Liver (tissue), 9 donors: Measurements from ENCODE around the gene PPP1R10. TPM values are rescaled to one million over a fixed set of nuclear protein-coding genes. Genes with fewer than 3 reads are reported as not detected.

Experiments used
- DNase-seq: peaks from one replicate; pipeline ENCODE4 v3.0.0-alpha.2; 2017; ENCODE audit warnings: low spot score
- H3K27ac ChIP-seq, 2 donors: one replicate each; pipeline ENCODE4 v1.7.0; 2013; ENCODE audit warnings: inconsistent platforms in 2 of 2, low read length in 2 of 2, control low read depth in 1 of 2, low read depth in 1 of 2, mild to moderate bottlenecking in 1 of 2
- H3K27me3 ChIP-seq, 4 donors: one replicate each; pipeline versions ENCODE4 v1.6.1 to v1.7.0; 2013; ENCODE audit warnings: low read length in 3 of 4, inconsistent platforms in 1 of 4, mild to moderate bottlenecking in 1 of 4, moderate library complexity in 1 of 4; ENCODE audit not compliant: control insufficient read depth in 4 of 4, insufficient read depth in 4 of 4
- H3K36me3 ChIP-seq, 4 donors: one replicate each; pipeline versions ENCODE4 v1.6.1 to v1.7.0; 2013; ENCODE audit warnings: low read length in 3 of 4, mild to moderate bottlenecking in 3 of 4, low read depth in 1 of 4, moderate library complexity in 1 of 4; ENCODE audit not compliant: control insufficient read depth in 4 of 4, insufficient read depth in 3 of 4
- H3K4me1 ChIP-seq, 4 donors: one replicate each; pipeline versions ENCODE4 v1.6.1 to v1.7.0; 2013; ENCODE audit warnings: low read length in 3 of 4, mild to moderate bottlenecking in 3 of 4, moderate library complexity in 1 of 4; ENCODE audit not compliant: control insufficient read depth in 4 of 4, insufficient read depth in 4 of 4
- H3K4me3 ChIP-seq, 3 donors: one replicate each; pipeline versions ENCODE4 v1.6.1 to v1.7.0; 2013; ENCODE audit warnings: low read length in 3 of 3, control low read depth in 1 of 3, low read depth in 1 of 3, mild to moderate bottlenecking in 1 of 3
- H3K9ac ChIP-seq, 2 donors: one replicate each; pipeline ENCODE4 v1.7.0; 2013; ENCODE audit warnings: low read length in 2 of 2, mild to moderate bottlenecking in 2 of 2, moderate library complexity in 2 of 2, control low read depth in 1 of 2, low read depth in 1 of 2
- H3K9me3 ChIP-seq, 4 donors: one replicate each; pipeline versions ENCODE4 v1.6.1 to v1.7.0; 2013; ENCODE audit warnings: low read length in 3 of 4; ENCODE audit not compliant: control insufficient read depth in 4 of 4
- ATF3 ChIP-seq: IDR thresholded peaks from 2 replicates; pipeline ENCODE4 v1.6.1; 2016; ENCODE audit warnings: antibody characterized with exemption
- EGR1 ChIP-seq, 2 donors: IDR thresholded peaks; 2 replicates each; pipeline ENCODE4 v1.6.1; 2016 to 2018; ENCODE audit warnings: antibody characterized with exemption in 2 of 2, low read depth in 2 of 2
- FOXA1 ChIP-seq: IDR thresholded peaks from 2 replicates; pipeline ENCODE4 v1.6.1; 2016; ENCODE audit warnings: antibody characterized with exemption
- FOXA2 ChIP-seq: IDR thresholded peaks from 2 replicates; pipeline ENCODE4 v1.6.1; 2016; ENCODE audit warnings: antibody characterized with exemption
- GABPA ChIP-seq, 2 donors: IDR thresholded peaks in 1 of 2; conservative IDR thresholded peaks in 1 of 2; 2 replicates each; pipeline ENCODE4 v1.6.1; 2016; ENCODE audit warnings: antibody characterized with exemption in 2 of 2, mild to moderate bottlenecking in 1 of 2, moderate library complexity in 1 of 2
- HNF4A ChIP-seq, 2 donors: conservative IDR thresholded peaks; 2 replicates each; pipeline ENCODE4 v1.6.1; 2016; ENCODE audit warnings: antibody characterized with exemption in 2 of 2, mild to moderate bottlenecking in 2 of 2
- HNF4G ChIP-seq: IDR thresholded peaks from 2 replicates; pipeline ENCODE4 v1.6.1; 2016; ENCODE audit warnings: antibody characterized with exemption
- MAX ChIP-seq: IDR thresholded peaks from 2 replicates; pipeline ENCODE4 v1.6.1; 2016; ENCODE audit warnings: antibody characterized with exemption
- NR2F2 ChIP-seq: IDR thresholded peaks from 2 replicates; pipeline ENCODE4 v1.6.1; 2016; ENCODE audit warnings: antibody characterized with exemption
- RAD21 ChIP-seq, 2 donors: IDR thresholded peaks; 2 replicates each; pipeline ENCODE4 v1.6.1; 2016; ENCODE audit warnings: antibody characterized with exemption in 2 of 2, mild to moderate bottlenecking in 2 of 2
- REST ChIP-seq: IDR thresholded peaks from 2 replicates; pipeline ENCODE4 v1.6.1; 2016; ENCODE audit warnings: antibody characterized with exemption, mild to moderate bottlenecking
- RXRA ChIP-seq, 2 donors: IDR thresholded peaks; 2 replicates each; pipeline ENCODE4 v1.6.1; 2017 to 2018; ENCODE audit warnings: antibody characterized with exemption in 2 of 2, mild to moderate bottlenecking in 1 of 2
- SP1 ChIP-seq: IDR thresholded peaks from 2 replicates; pipeline ENCODE4 v1.6.1; 2018; ENCODE audit warnings: antibody characterized with exemption, mild to moderate bottlenecking
- TAF1 ChIP-seq: conservative IDR thresholded peaks from 2 replicates; pipeline ENCODE4 v1.6.1; 2016; ENCODE audit warnings: antibody characterized with exemption, mild to moderate bottlenecking
- YY1 ChIP-seq: IDR thresholded peaks from 2 replicates; pipeline ENCODE4 v1.6.1; 2016; ENCODE audit warnings: antibody characterized with exemption, mild to moderate bottlenecking
- ZBTB33 ChIP-seq: IDR thresholded peaks from 2 replicates; pipeline ENCODE4 v1.6.1; 2016; ENCODE audit warnings: antibody characterized with exemption
- WGBS: extraction: QIAGEN DNeasy Blood & Tissue Kit; methylation state at CpG from one replicate; pipeline ENCODE4 v1.1.7; 2013; 5-methylcytosine and 5-hydroxymethylcytosine counted together
- polyA plus RNA-seq, 2 donors: library from polyadenylated mRNA; stranded (reverse) in 1 of 2; unstranded in 1 of 2; fragments of 200-250 nt in 1 of 2; fragments of >200 nt in 1 of 2; fragmentation: Nextera tagmentation in 1 of 2; extraction: Ambion mirVana in 1 of 2; gene quantifications; one replicate each; pipeline versions ENCODE4 v1.2.1 to v1.2.3, GENCODE V29; 2013 to 2015
- total RNA-seq, 2 donors: library from RNA; depleted of rRNA; stranded (reverse); fragments of >200 nt; gene quantifications; one replicate each; pipeline ENCODE4 v1.2.3, GENCODE V29; 2014
- TF ChIP-seq, protein P1 (sequence below): fragments of 150-350 bp; IDR thresholded peaks from 2 replicates; pipeline ENCODE4 v1.5.1; 2017; ENCODE audit warnings: improper control_type of control experiment, low read depth, low read length; ENCODE audit not compliant: missing input control
- donor health status: healthy.
- donor health status: healthy.
- donor health status: healthy.
- donor health status: healthy.
- donor health status: healthy.

The PPP1R10 gene
- total and polyA plus RNA-seq, 4 donors, result 11.1 to 21.1 (median 14.1) TPM

DNA sequence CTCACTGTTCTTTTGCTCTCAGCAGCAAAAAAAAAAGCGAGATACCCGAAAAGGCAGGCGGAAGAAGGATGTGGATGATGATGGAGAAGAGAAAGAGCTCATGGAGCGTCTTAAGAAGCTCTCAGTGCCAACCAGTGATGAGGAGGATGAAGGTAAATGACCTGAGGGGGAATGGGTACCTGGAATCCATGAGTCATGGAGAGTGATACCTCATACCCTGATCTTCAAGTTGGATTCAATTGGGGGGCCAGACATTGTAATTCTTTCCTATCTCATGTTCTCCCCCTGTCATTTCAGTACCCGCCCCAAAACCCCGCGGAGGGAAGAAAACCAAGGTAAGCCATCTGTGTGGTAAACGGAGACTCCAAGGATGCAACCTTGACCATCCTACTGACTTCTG lies 39.0 kb downstream of the PPP1R10 start:
- TF ChIP-seq ATF3 (no peak), MAX (no peak), REST (no peak)
- TF ChIP-seq, protein P1, sequence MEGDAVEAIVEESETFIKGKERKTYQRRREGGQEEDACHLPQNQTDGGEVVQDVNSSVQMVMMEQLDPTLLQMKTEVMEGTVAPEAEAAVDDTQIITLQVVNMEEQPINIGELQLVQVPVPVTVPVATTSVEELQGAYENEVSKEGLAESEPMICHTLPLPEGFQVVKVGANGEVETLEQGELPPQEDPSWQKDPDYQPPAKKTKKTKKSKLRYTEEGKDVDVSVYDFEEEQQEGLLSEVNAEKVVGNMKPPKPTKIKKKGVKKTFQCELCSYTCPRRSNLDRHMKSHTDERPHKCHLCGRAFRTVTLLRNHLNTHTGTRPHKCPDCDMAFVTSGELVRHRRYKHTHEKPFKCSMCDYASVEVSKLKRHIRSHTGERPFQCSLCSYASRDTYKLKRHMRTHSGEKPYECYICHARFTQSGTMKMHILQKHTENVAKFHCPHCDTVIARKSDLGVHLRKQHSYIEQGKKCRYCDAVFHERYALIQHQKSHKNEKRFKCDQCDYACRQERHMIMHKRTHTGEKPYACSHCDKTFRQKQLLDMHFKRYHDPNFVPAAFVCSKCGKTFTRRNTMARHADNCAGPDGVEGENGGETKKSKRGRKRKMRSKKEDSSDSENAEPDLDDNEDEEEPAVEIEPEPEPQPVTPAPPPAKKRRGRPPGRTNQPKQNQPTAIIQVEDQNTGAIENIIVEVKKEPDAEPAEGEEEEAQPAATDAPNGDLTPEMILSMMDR, result no peak
- DNase-seq, result no peak
- no peaks in the 10 kb centered on the region for H3K9me3 ChIP-seq
- H3K36me3 ChIP-seq, result peaks cover 14 to 55% (median 35%) of the 10 kb centered on the region in 4 donors
- H3K4me3 ChIP-seq, result no peak overlapping the region
- H3K4me1 ChIP-seq, result peaks cover 0 to 8% (median 4%) of the 10 kb centered on the region in 4 donors
- WGBS, result 98% methylated on average over 8 of the region's 8 CpGs
- H3K27ac ChIP-seq, result no peak overlapping the region
- no peaks in the 10 kb centered on the region for H3K27me3 ChIP-seq
- no peak overlapping the region for H3K9ac ChIP-seq

DNA sequence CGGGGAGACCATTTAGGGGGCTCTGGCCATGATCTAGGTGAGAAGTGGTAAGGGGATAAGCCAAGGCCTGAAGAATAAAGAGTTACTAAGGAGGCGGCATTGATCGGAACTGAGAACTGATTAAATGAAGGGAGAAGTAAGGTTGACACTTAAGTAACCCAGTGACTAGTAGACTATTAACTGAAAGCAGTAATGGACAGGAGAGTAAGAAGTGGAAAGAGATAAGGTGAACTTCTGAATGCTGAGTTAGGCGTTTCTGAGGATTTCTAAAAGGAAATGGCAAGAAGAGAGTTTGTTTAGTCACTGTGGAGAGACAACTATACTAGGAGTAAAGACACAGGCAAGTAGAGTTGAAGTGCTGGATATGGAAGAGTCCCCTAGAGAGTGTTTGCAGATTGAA lies 43.9 kb downstream of the PPP1R10 start:
- Histone ChIP-seq H3K4me1 (peaks cover 5 to 36% (median 32%) of the 10 kb centered on the region in 4 donors), H3K27me3 (no peaks in the 10 kb centered on the region), H3K9me3 (no peaks in the 10 kb centered on the region), H3K36me3 (peaks cover 3 to 15% (median 11%) of the 10 kb centered on the region in 4 donors), H3K9ac (no peak overlapping the region), H3K4me3 (no peak overlapping the region), H3K27ac (no peak overlapping the region)
- 58% methylated on average over 4 of the region's 4 CpGs for WGBS
- TF ChIP-seq NR2F2 (no peak), TAF1 (no peak), SP1 (no peak), RAD21 (IDR thresholded peaks at IDR 0.05) (no peak), FOXA1 (no peak), YY1 (no peak), MAX (no peak), EGR1 (IDR thresholded peaks at IDR 0.05; ENCODE audit: low read depth in 2 of 2) (no peak), FOXA2 (no peak), RXRA (IDR thresholded peaks at IDR 0.05) (no peak), ZBTB33 (no peak), HNF4A (conservative IDR thresholded peaks at IDR 0.05) (no peak), GABPA (IDR thresholded peaks at IDR 0.05 in 1 of 2, conservative IDR thresholded peaks at IDR 0.05 in 1 of 2) (no peak), HNF4G (no peak), ATF3 (no peak), REST (no peak)
- TF ChIP-seq, protein P1, result no peak
- DNase-seq, result no peak
